ENCODE measurements around the gene EXOC1. TPM values are rescaled to one million over a fixed set of nuclear protein-coding genes. Genes with fewer than 3 reads are reported as not detected.
A peak's percentile ranks its signal among the peaks of the same experiment; 100 is the strongest.

EXOC1 gene
- total RNA-seq, 1 experiment from 2014 or later = 17.6 TPM

GRCh38 chr4:55849724-55850123, 3.7 kb upstream of the EXOC1 start:
- Histone ChIP-seq H3K27ac (ENCODE audit: low read depth, low read length) (no peak overlapping the region), H3K4me3 (replicated peaks in 1 of 2; ENCODE audit: low read depth in 1 of 2, low read length in 2 of 2) (no peak overlapping the region), H3K4me2 (ENCODE audit: low read length) (no peak overlapping the region), H4K20me1 (ENCODE audit: insufficient read depth) (no peaks in the 10 kb centered on the region), H3K27me3 (ENCODE audit: insufficient read depth, low read length) (no peaks in the 10 kb centered on the region), H3K9ac (ENCODE audit: low read length) (no peak overlapping the region), H2AFZ (ENCODE audit: low read depth, low read length, poor library complexity, severe bottlenecking) (no peak overlapping the region), H3K36me3 (ENCODE audit: control insufficient read depth in 1 of 2, insufficient read depth in 2 of 2, low read length in 2 of 2) (no peaks in the 10 kb centered on the region), H3K79me2 (ENCODE audit: insufficient read depth, low read length) (peaks cover 7% of the 10 kb centered on the region), H3K9me3 (ENCODE audit: control insufficient read depth in 1 of 2, insufficient read depth in 1 of 2, low read depth in 1 of 2, low read length in 2 of 2) (no peaks in the 10 kb centered on the region), H3K9me2 (ENCODE audit: insufficient read depth) (no peaks in the 10 kb centered on the region), H3K4me1 (ENCODE audit: control insufficient read depth in 1 of 2, insufficient read depth in 2 of 2, low read length in 2 of 2) (peaks cover 0 to 18% of the 10 kb centered on the region in 2 experiments; a peak in 2 of 4 replicates)
- RAD21 ChIA-PET (ENCODE audit: low non-redundant PET in 1 of 2, low total read pairs in 2 of 2, uncharacterized antibody in 2 of 2, unreplicated experiment in 2 of 2) = no interaction called here
- POLR2A ChIA-PET = no interaction called here
- BruUV-seq (replicated peaks) = no TSS peak
- intact Hi-C loops (cut with micrococcal nuclease) = loop anchor here (5.0 kb wide), 1 partner anchor 297 kb away; no protein-coding TSS in a partner anchor
- TF ChIP-seq POLR2A (IDR thresholded peaks at IDR 0.05; ENCODE audit: borderline replicate concordance, extremely low read depth, insufficient read depth, insufficient read length) = no peak
- no peak for TF ChIP-seq SP1 (IDR thresholded peaks at IDR 0.05; ENCODE audit: low read depth)
- TF ChIP-seq CEBPB (IDR thresholded peaks at IDR 0.05; ENCODE audit: low read depth) = no peak
- TF ChIP-seq POLR2AphosphoS5 (IDR thresholded peaks at IDR 0.05; ENCODE audit: low read depth, low read length) = no peak
- 0 out of 6 replicates have a peak, but pooled peaks of 1 of the 3 experiments have one; percentile 17 for TF ChIP-seq CTCF (IDR thresholded peaks at IDR 0.05 in 2 of 3, conservative IDR thresholded peaks at IDR 0.05 in 1 of 3; ENCODE audit: borderline replicate concordance in 1 of 3, insufficient read depth in 1 of 3, low read depth in 2 of 3, low read length in 2 of 3)
- no peak for TF ChIP-seq FOSL1 (IDR thresholded peaks at IDR 0.05; ENCODE audit: low read depth)
- TF ChIP-seq EZH2phosphoT487 (IDR thresholded peaks at IDR 0.05; ENCODE audit: borderline replicate concordance) = no peak
- no peak for TF ChIP-seq SRF (IDR thresholded peaks at IDR 0.05; ENCODE audit: low read depth)
- TF ChIP-seq YY1 (IDR thresholded peaks at IDR 0.05; ENCODE audit: extremely low read depth, insufficient replicate concordance, low read depth, low read length) = no peak
- CTCF ChIA-PET = no interaction called here
- ATAC-seq (no peak), DNase-seq (ENCODE audit: low read depth, low spot score) (no peak)
